ENCODE data around the gene OGFOD3.

DNA sequence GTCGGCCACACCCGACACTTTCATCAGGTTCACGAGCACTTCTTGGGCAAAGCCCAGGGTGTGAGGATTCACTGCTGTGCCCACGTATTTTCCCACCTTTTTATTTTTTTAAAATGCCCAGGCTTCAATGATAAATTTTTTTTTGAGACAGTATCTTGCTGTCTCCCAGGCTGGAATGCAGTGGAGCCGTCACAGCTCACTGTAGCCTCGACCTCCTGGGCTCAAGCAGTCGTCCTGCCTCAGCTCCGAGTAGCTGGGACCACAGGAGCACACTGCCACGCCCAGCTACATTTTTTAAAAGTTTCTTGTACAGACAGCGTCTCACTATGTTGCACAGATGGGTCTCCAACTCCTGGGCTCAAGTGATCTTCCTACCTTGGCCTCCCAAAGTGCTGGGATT, 29.0 kb downstream of the OGFOD3 start:
- TF ChIP-seq CTCF (IDR thresholded peaks at IDR 0.05): no peak
- TF ChIP-seq ZFX (IDR thresholded peaks at IDR 0.05; ENCODE audit: borderline replicate concordance): no peak

Data from 22Rv1 (cell line).